Heart left ventricle (tissue), 16 donors: ENCODE results near the gene RBM8A. TPM values are rescaled to one million over a fixed set of nuclear protein-coding genes. Genes with fewer than 3 reads are reported as not detected.

Source experiments
- ATAC-seq, 4 donors: fragments of 200-7000 bp; cut with Tn5 transposase; one replicate each; pipeline ENCODE4 v1.9.1; 2020 to 2022; ENCODE audit warnings: moderate library complexity in 4 of 4, mild to moderate bottlenecking in 3 of 4, moderate number of reproducible peaks in 1 of 4
- DNase-seq, 5 donors: peaks; one replicate each; pipeline ENCODE4 v3.0.0-alpha.2; 2020
- H3K27ac ChIP-seq, 12 donors: fragments of 200-600 bp; sonication (generic) in 4 of 12; one replicate each; pipeline versions ENCODE4 v1.5.0 to v1.8.0; 2016 to 2022; ENCODE audit warnings: mild to moderate bottlenecking in 2 of 12
- H3K27me3 ChIP-seq, 9 donors: fragments of 200-600 bp; sonication (generic) in 2 of 9; one replicate each; pipeline versions ENCODE4 v1.5.1 to v1.8.0; 2016 to 2022; ENCODE audit warnings: mild to moderate bottlenecking in 3 of 9
- H3K36me3 ChIP-seq, 9 donors: fragments of 200-600 bp; sonication (generic) in 2 of 9; one replicate each; pipeline versions ENCODE4 v1.5.0 to v1.8.0; 2018 to 2022; ENCODE audit warnings: mild to moderate bottlenecking in 2 of 9
- H3K4me1 ChIP-seq, 12 donors: fragments of 200-600 bp; sonication (generic) in 4 of 12; one replicate each; pipeline versions ENCODE4 v1.5.0 to v1.8.0; 2016 to 2022; ENCODE audit warnings: mild to moderate bottlenecking in 3 of 12
- H3K4me3 ChIP-seq, 12 donors: fragments of 200-600 bp; sonication (generic) in 4 of 12; one replicate each; pipeline versions ENCODE4 v1.5.0 to v1.8.0; 2017 to 2022; ENCODE audit warnings: mild to moderate bottlenecking in 9 of 12, moderate library complexity in 4 of 12
- H3K9me3 ChIP-seq, 12 donors: fragments of 200-600 bp; sonication (generic) in 4 of 12; one replicate each; pipeline versions ENCODE4 v1.5.0 to v1.8.0; 2016 to 2022; ENCODE audit warnings: mild to moderate bottlenecking in 1 of 12
- CTCF ChIP-seq, 12 donors: fragments of 200-600 bp; sonication (generic) in 4 of 12; IDR thresholded peaks; one replicate each; pipeline versions ENCODE4 v1.5.0 to v1.8.0; 2018 to 2022; ENCODE audit warnings: antibody characterized with exemption in 12 of 12, mild to moderate bottlenecking in 5 of 12
- POLR2A ChIP-seq, 2 donors: fragments of 450-650 bp; IDR thresholded peaks; one replicate each; pipeline ENCODE4 v1.6.1; 2017; ENCODE audit warnings: antibody characterized with exemption in 2 of 2, mild to moderate bottlenecking in 2 of 2, moderate library complexity in 2 of 2
- WGBS, 4 donors: extraction: QIAGEN DNeasy Blood & Tissue Kit in 2 of 4; methylation state at CpG; one replicate each; pipeline versions ENCODE4 v1.1.5 to v1.1.7; 2013 to 2018; 5-methylcytosine and 5-hydroxymethylcytosine counted together
- intact Hi-C, 10 donors: fragments of 100-400 bp; cut with DNase I; formaldehyde crosslinking; loops; one replicate each; pipeline versions ENCODE4 v1.11.1 to v1.14.2; 2022
- polyA plus RNA-seq, 2 donors: library from polyadenylated mRNA; stranded (reverse); fragments of 200-250 nt; gene quantifications; one replicate each; pipeline ENCODE4 v1.2.3, GENCODE V29; 2013
- total RNA-seq, 9 donors: library from RNA; depleted of rRNA in 2 of 9; stranded (reverse); fragments of >200 nt in 2 of 9; fragmentation: NEBNext Ultra II Directional in 3 of 9; extraction: Animal tissue kit (Norgen Biotek cat#: 25700) in 3 of 9; gene quantifications; one replicate each; pipeline versions ENCODE4 v1.1.0 to v1.2.4, GENCODE V29; 2016 to 2023
- donor health status: ischemic (EF 13 %, LVEDD 7.1; RV severe dilation, severe dysfunction).
- donor health status: healthy with polysubstance abuse.
- donor health status: DM: no; HTN: yes; CAD: no.
- donor health status: DM: no; HTN: no; CAD: no.
- donor health status: ischemic (EF 25% LVEDD 6.9; RV normal size, moderate dysfunction).
- donor health status: ischemic (EF 25% LVEDD 5.7; RV mildly dilated, moderate dysfunction).
- donor health status: healthy.
- donor health status: DM: yes; HTN: yes; CAD: no.
- donor health status: ischemic (EF 35%, LVEDD 5.7; RV mildly dilated, moderate dysfunction).
- donor health status: nonischemic (EF 11% LVEDD 7.7; RV severe dilation, severe dysfunction).
- donor health status: DM: yes; HTN: yes; CAD: no.
- donor health status: PGD.
- donor health status: ischemic (EF 29% LVEDD 5.4; RV normal size, mild dysfunction).
- donor health status: nonischemic (EF 23%, LVEDD 6.1; RV moderate dilation, normal function).

The RBM8A gene
- total and polyA plus RNA-seq, 11 donors, result 57.9 to 186 (median 75.7) TPM

- H3K36me3 ChIP-seq, result no peaks in the 10 kb centered on the region
- H3K4me1 ChIP-seq, result peaks cover 3 to 29% (median 26%) of the 10 kb centered on the region in 12 donors
- H3K27me3 ChIP-seq, result no peaks in the 10 kb centered on the region
- no peaks in the 10 kb centered on the region for H3K9me3 ChIP-seq
- H3K27ac ChIP-seq, result peak overlapping the region; percentile 77 to 91 (median 83)
- H3K4me3 ChIP-seq, result peak overlapping the region in 9 of 12 donors; percentile 1 to 35 (median 10)
- intact Hi-C loops, result loop anchor here in 9 of 10 donors (1.0 to 10.0 kb wide), 7 partner anchors 17 to 123 kb away; partner anchors contain the start of gene ITGA10 (in 4 of the 9)
- DNase-seq (peak; percentile 89 to 95 (median 93)), ATAC-seq (peak; percentile 87 to 95 (median 94))
- WGBS, 4 donors, result 0 to 3% (median 2%) methylated on average over 6 of the region's 6 CpGs
- TF ChIP-seq POLR2A (IDR thresholded peaks at IDR 0.05) (no peak), CTCF (IDR thresholded peaks at IDR 0.05) (peak; percentile 85 to 98 (median 94))
Observed at GRCh38 chr1:145891587-145892485, 35.4 kb downstream of the RBM8A start.

GRCh38 chr1:145891143-145891542 is 36.1 kb downstream of the RBM8A start:
- Histone ChIP-seq H3K4me3 (no peak overlapping the region), H3K27me3 (no peaks in the 10 kb centered on the region), H3K27ac (peak overlapping the region; percentile 77 to 91 (median 83)), H3K4me1 (peaks cover 3 to 34% (median 28%) of the 10 kb centered on the region in 12 donors), H3K36me3 (no peaks in the 10 kb centered on the region), H3K9me3 (no peaks in the 10 kb centered on the region)
- DNase-seq (no peak), ATAC-seq (peak; percentile 2 to 7 (median 4))
- no peak for TF ChIP-seq POLR2A (IDR thresholded peaks at IDR 0.05)
- TF ChIP-seq CTCF (IDR thresholded peaks at IDR 0.05), result no peak
- WGBS, 4 donors, result 36 to 61% (median 40%) methylated on average over 1 of the region's 1 CpG
- intact Hi-C loops, result loop anchor here in 8 of 10 donors (2.0 to 10.0 kb wide), 5 partner anchors 20 to 124 kb away; partner anchors contain the start of gene ITGA10 (in 2 of the 8)

GRCh38 chr1:145889722-145890121 is 37.6 kb downstream of the RBM8A start:
- WGBS, 4 donors, result 50 to 74% (median 72%) methylated on average over 3 of the region's 3 CpGs
- intact Hi-C loops, result loop anchor here in 8 of 10 donors (2.0 to 10.0 kb wide), 5 partner anchors 21 to 125 kb away; partner anchors contain the start of gene ITGA10 (in 2 of the 8)

More at GRCh38 chr1:145889722-145890121, 37.6 kb downstream of the RBM8A start:
- Histone ChIP-seq H3K27ac (peak overlapping the region in 2 of 12 donors; percentile 5 to 80), H3K4me1 (peaks cover 3 to 42% (median 31%) of the 10 kb centered on the region in 12 donors), H3K4me3 (no peak overlapping the region), H3K9me3 (no peaks in the 10 kb centered on the region), H3K27me3 (no peaks in the 10 kb centered on the region), H3K36me3 (no peaks in the 10 kb centered on the region)
- TF ChIP-seq POLR2A (IDR thresholded peaks at IDR 0.05), result no peak
- no peak for TF ChIP-seq CTCF (IDR thresholded peaks at IDR 0.05)
- DNase-seq (no peak), ATAC-seq (no peak)
